Measurements from ENCODE around the gene FFAR3.

FFAR3 gene

GRCh38 chr19:35357867-35358573, at the start of gene FFAR3:
Gene FFAR3, plus strand, starts transcription at chr19:35358460. Its CDS starts 431 bp downstream, at chr19:35358891.
- DNase-seq = no peak

GRCh38 chr19:35308910-35309309, 49.4 kb upstream of the FFAR3 start:
- no peak for DNase-seq

- no peak for DNase-seq
Measured at GRCh38 chr19:35309481-35310279, 48.6 kb upstream of the FFAR3 start.

- no peak for DNase-seq
Measured at GRCh38 chr19:35310331-35310730, 47.9 kb upstream of the FFAR3 start.

GRCh38 chr19:35310811-35311465, 47.3 kb upstream of the FFAR3 start:
- DNase-seq = no peak

GRCh38 chr19:35311901-35312665, 46.2 kb upstream of the FFAR3 start:
- DNase-seq = no peak

GRCh38 chr19:35313587-35313986, 44.7 kb upstream of the FFAR3 start:
- no peak for DNase-seq

- no peak for DNase-seq
Measured at GRCh38 chr19:35314031-35314430, 44.2 kb upstream of the FFAR3 start.

GRCh38 chr19:35314858-35315470, 43.3 kb upstream of the FFAR3 start:
- no peak for DNase-seq

- no peak for DNase-seq
Measured at GRCh38 chr19:35315883-35316282, 42.4 kb upstream of the FFAR3 start.

GRCh38 chr19:35316560-35316959, 41.7 kb upstream of the FFAR3 start:
- no peak for DNase-seq

- no peak for DNase-seq
Measured at GRCh38 chr19:35317464-35318043, 40.7 kb upstream of the FFAR3 start.

GRCh38 chr19:35318679-35319448, 39.4 kb upstream of the FFAR3 start:
- no peak for DNase-seq

- no peak for DNase-seq
Measured at GRCh38 chr19:35320065-35320713, 38.1 kb upstream of the FFAR3 start.

GRCh38 chr19:35321291-35321690, 37.0 kb upstream of the FFAR3 start:
- no peak for DNase-seq

- DNase-seq = no peak
Measured at GRCh38 chr19:35322014-35322413, 36.2 kb upstream of the FFAR3 start.

- no peak for DNase-seq
Measured at GRCh38 chr19:35327642-35328041, 30.6 kb upstream of the FFAR3 start.

- no peak for DNase-seq
Measured at GRCh38 chr19:35328851-35329285, 29.4 kb upstream of the FFAR3 start, which contains the start of gene CD22. Gene CD22, plus strand, starts transcription at chr19:35329187. Its CDS starts 2,854 bp downstream, at chr19:35332041.

GRCh38 chr19:35329323-35329722, 28.9 kb upstream of the FFAR3 start:
- no peak for DNase-seq

- DNase-seq = no peak
Measured at GRCh38 chr19:35330475-35330874, 27.8 kb upstream of the FFAR3 start.

Data from NCI-H2029 treated with DMSO at 0.1 percent for 48 hours (cell line).